B cell (primary cell): ENCODE data around the gene COX18. TPM values are rescaled to one million over a fixed set of nuclear protein-coding genes. Genes with fewer than 3 reads are reported as not detected.

Experiments used
- ATAC-seq: fragments of 200-7000 bp; cut with Tn5 transposase; one replicate; pipeline ENCODE4 v1.10.0; 2021; ENCODE audit warnings: low read depth, mild to moderate bottlenecking, moderate number of reproducible peaks, moderate library complexity
- CTCF ChIA-PET: fragments of 350-600 bp; sonication (Branson Sonifier 250); formaldehyde crosslinking; loops from one replicate; lab custom pipeline; 2021; ENCODE audit warnings: antibody characterized with exemption, inconsistent platforms; lab: Charles Lee
- POLR2A ChIA-PET: fragments of 350-600 bp; sonication (Branson Sonifier 250); formaldehyde crosslinking; loops from one replicate; lab custom pipeline; 2021; ENCODE audit warnings: antibody characterized with exemption; lab: Charles Lee
- DNase-seq: peaks from one replicate; pipeline ENCODE4 v3.0.0; 2013
- H2AFZ ChIP-seq: 2 replicates; pipeline ENCODE4 v1.6.1; 2012; ENCODE audit warnings: mild to moderate bottlenecking, low read depth, low read length; ENCODE audit not compliant: insufficient read depth, poor library complexity, severe bottlenecking
- H3K27ac ChIP-seq, 2 donors: 1 replicate in 1 of 2; 2 replicates in 1 of 2; pipeline ENCODE4 v1.5.1; 2012 to 2013; ENCODE audit warnings: low read length in 2 of 2, mild to moderate bottlenecking in 2 of 2, moderate library complexity in 1 of 2
- H3K27me3 ChIP-seq, 4 experiments: fragments of 200-600 bp in 1 of 4; sonication (generic) in 1 of 4; replicated peaks in 1 of 4; 1 replicate in 2 of 4; 2 replicates in 2 of 4; pipeline versions ENCODE4 v1.6.1 to v1.7.0; 2013 to 2016; ENCODE audit warnings: low read length in 3 of 4, mild to moderate bottlenecking in 2 of 4, mixed read lengths in 1 of 4, moderate library complexity in 1 of 4; ENCODE audit not compliant: insufficient read depth in 4 of 4, control insufficient read depth in 3 of 4; ENCODE audit errors: control extremely low read depth in 1 of 4
- H3K36me3 ChIP-seq, 2 experiments: replicated peaks in 1 of 2; 1 replicate in 1 of 2; 2 replicates in 1 of 2; pipeline versions ENCODE4 v1.6.1 to v1.7.1; 2013; ENCODE audit warnings: low read length in 1 of 2; ENCODE audit not compliant: insufficient read depth in 2 of 2, control insufficient read depth in 1 of 2; ENCODE audit errors: control extremely low read depth in 1 of 2, extremely low read depth in 1 of 2
- H3K4me1 ChIP-seq, 2 donors: fragments of 200-600 bp in 1 of 2; sonication (generic) in 1 of 2; 1 replicate in 1 of 2; 2 replicates in 1 of 2; pipeline versions ENCODE4 v1.5.1 to v1.6.1; 2013 to 2017; ENCODE audit warnings: low read length in 2 of 2; ENCODE audit not compliant: control insufficient read depth in 2 of 2, insufficient read depth in 2 of 2
- H3K4me2 ChIP-seq: replicated peaks from 2 replicates; pipeline ENCODE3; 2012; ENCODE audit warnings: mild to moderate bottlenecking, low read depth, low read length; ENCODE audit not compliant: poor library complexity, severe bottlenecking
- H3K4me3 ChIP-seq, 5 experiments: fragments of 200-600 bp in 1 of 5; sonication (generic) in 1 of 5; 1 replicate in 3 of 5; 2 replicates in 2 of 5; pipeline versions ENCODE4 v1.5.1 to v1.7.0; 2011 to 2016; ENCODE audit warnings: low read length in 4 of 5, mild to moderate bottlenecking in 4 of 5, low read depth in 2 of 5, control low read depth in 1 of 5, moderate library complexity in 1 of 5; ENCODE audit not compliant: insufficient read depth in 1 of 5; ENCODE audit errors: control extremely low read depth in 1 of 5, extremely low read depth in 1 of 5
- H3K79me2 ChIP-seq: fragments of 200-600 bp; sonication (generic); one replicate; pipeline ENCODE4 v1.6.0; 2016; ENCODE audit warnings: low read length; ENCODE audit not compliant: control insufficient read depth, insufficient read depth
- H3K9ac ChIP-seq: fragments of 200-600 bp; sonication (generic); 2 replicates; pipeline ENCODE4 v1.6.1; 2017; ENCODE audit warnings: mild to moderate bottlenecking, low read length, moderate library complexity
- H3K9me3 ChIP-seq, 3 donors: one replicate each; pipeline versions ENCODE4 v1.6.1 to v1.7.1; 2013; ENCODE audit warnings: low read length in 2 of 3; ENCODE audit not compliant: control insufficient read depth in 2 of 3, insufficient read depth in 1 of 3; ENCODE audit errors: control extremely low read depth in 1 of 3
- H4K20me1 ChIP-seq: 2 replicates; pipeline ENCODE4 v1.6.0; 2012; ENCODE audit warnings: mild to moderate bottlenecking, low read length; ENCODE audit not compliant: insufficient read depth, control insufficient read depth, poor library complexity, severe bottlenecking
- H3K27ac Mint-ChIP-seq: one replicate; pipeline ENCODE4 v1.8.0; 2021; ENCODE audit warnings: mixed read lengths
- H3K27me3 Mint-ChIP-seq: one replicate; pipeline ENCODE4 v1.8.0; 2021; ENCODE audit warnings: mixed read lengths
- H3K4me1 Mint-ChIP-seq: one replicate; pipeline ENCODE4 v1.8.0; 2021; ENCODE audit warnings: mixed read lengths
- H3K4me3 Mint-ChIP-seq: one replicate; pipeline ENCODE4 v1.8.0; 2021; ENCODE audit warnings: mixed read lengths
- H3K9me3 Mint-ChIP-seq: one replicate; pipeline ENCODE4 v1.8.0; 2022; ENCODE audit warnings: mixed read lengths; ENCODE audit not compliant: insufficient read depth
- CTCF ChIP-seq: fragments of 200-600 bp; IDR thresholded peaks from one replicate; pipeline ENCODE4 v1.8.0; 2022; ENCODE audit warnings: antibody characterized with exemption, mild to moderate bottlenecking
- EZH2 ChIP-seq: IDR thresholded peaks from 2 replicates; pipeline ENCODE4 v1.6.1; 2012; ENCODE audit warnings: borderline replicate concordance, low read depth, mild to moderate bottlenecking, moderate library complexity, low read length; ENCODE audit not compliant: insufficient read depth, poor library complexity, severe bottlenecking
- WGBS: methylation state at CpG from one replicate; pipeline ENCODE4 v1.1.5; 2013; ENCODE audit warnings: missing lambda C conversion rate; ENCODE audit not compliant: insufficient coverage; 5-methylcytosine and 5-hydroxymethylcytosine counted together
- intact Hi-C: fragments of 100-400 bp; cut with micrococcal nuclease; formaldehyde crosslinking; loops from one replicate; pipeline ENCODE4 v1.10.0; 2022
- polyA plus RNA-seq: library from polyadenylated mRNA; depleted of rRNA; stranded (reverse); fragments of >200 nt; gene quantifications from 2 replicates; pipeline ENCODE4 v1.2.3, GENCODE V29; 2012
- total RNA-seq, 2 donors: library from RNA; stranded (reverse); fragments of 120-200 nt in 1 of 2; gene quantifications; 1 replicate in 1 of 2; 2 replicates in 1 of 2; pipeline versions ENCODE4 v1.2.3 to v1.2.4, GENCODE V29; 2013 to 2022

Gene COX18
- total and polyA plus RNA-seq, 2 donors (not counting 1 experiment from before 2014, with no cell fraction given): 12.7 to 13.2 TPM

GRCh38 chr4:73098016-73098415 lies 28.5 kb upstream of the COX18 start:
- H3K4me3 Mint-ChIP-seq: no peak overlapping the region
- intact Hi-C loops: no loop called here
- H3K9me3 ChIP-seq: no peaks in the 10 kb centered on the region
- H3K79me2 ChIP-seq: peaks cover 2% of the 10 kb centered on the region
- no peak overlapping the region for H3K27ac ChIP-seq
- no peak overlapping the region for H3K4me3 ChIP-seq
- peaks cover 19 to 53% of the 10 kb centered on the region in 2 experiments for H3K36me3 ChIP-seq
- no peaks in the 10 kb centered on the region for H3K4me1 ChIP-seq
- no peaks in the 10 kb centered on the region for H3K9me3 Mint-ChIP-seq
- no peak for DNase-seq
- H3K9ac ChIP-seq: no peak overlapping the region
- WGBS: no CpG with 5 or more reads among the region's 4 CpGs
- H3K27ac Mint-ChIP-seq: no peak overlapping the region
- H4K20me1 ChIP-seq: no peaks in the 10 kb centered on the region
- ChIA-PET CTCF (no interaction called here), POLR2A (no interaction called here)
- TF ChIP-seq EZH2: no peak
- no peak for TF ChIP-seq CTCF
- no peaks in the 10 kb centered on the region for H3K27me3 Mint-ChIP-seq
- no peaks in the 10 kb centered on the region for H3K4me1 Mint-ChIP-seq
- no peak overlapping the region for H3K4me2 ChIP-seq
- H2AFZ ChIP-seq: no peak overlapping the region
- no peak for ATAC-seq
- H3K27me3 ChIP-seq: no peaks in the 10 kb centered on the region

GRCh38 chr4:73092868-73093267 lies 23.4 kb upstream of the COX18 start:
- ChIA-PET CTCF (interaction anchor here (0.7 kb wide), 1 partner anchor 26 kb away, joined by 3 read pairs; no protein-coding TSS in a partner anchor), POLR2A (no interaction called here)
- DNase-seq (no peak), ATAC-seq (no peak)
- Mint-ChIP-seq H3K27me3 (no peaks in the 10 kb centered on the region), H3K27ac (no peak overlapping the region), H3K9me3 (no peaks in the 10 kb centered on the region), H3K4me3 (no peak overlapping the region), H3K4me1 (no peaks in the 10 kb centered on the region)
- TF ChIP-seq EZH2 (no peak), CTCF (no peak)
- Histone ChIP-seq H2AFZ (no peak overlapping the region), H3K27ac (no peak overlapping the region), H3K9ac (no peak overlapping the region), H3K4me2 (no peak overlapping the region), H4K20me1 (no peaks in the 10 kb centered on the region), H3K4me3 (no peak overlapping the region), H3K4me1 (no peaks in the 10 kb centered on the region), H3K9me3 (no peaks in the 10 kb centered on the region), H3K36me3 (peaks cover 20 to 45% of the 10 kb centered on the region in 2 experiments), H3K27me3 (no peaks in the 10 kb centered on the region), H3K79me2 (peaks cover 3% of the 10 kb centered on the region)
- WGBS: no CpG with 5 or more reads among the region's 1 CpG
- intact Hi-C loops: no loop called here
